HepG2 (cell line): ENCODE data around the gene VAPB. TPM values are rescaled to one million over a fixed set of nuclear protein-coding genes. Genes with fewer than 3 reads are reported as not detected.

Experiments
- CREB3 ChIP-seq: sonication (generic); formaldehyde crosslinking; IDR thresholded peaks from 2 replicates; pipeline ENCODE4 v1.5.0; 2020; ENCODE audit warnings: missing genetic modification reagents
- HINFP ChIP-seq: sonication (generic); formaldehyde crosslinking; IDR thresholded peaks from 2 replicates; pipeline ENCODE4 v1.4.0; 2020; ENCODE audit warnings: low read depth, mild to moderate bottlenecking, missing genetic modification reagents
- JDP2 ChIP-seq: sonication (generic); formaldehyde crosslinking; IDR thresholded peaks from 2 replicates; pipeline ENCODE4 v1.8.1; 2022; ENCODE audit warnings: missing genetic modification reagents, borderline replicate concordance
- KAT2B ChIP-seq: fragments of 150-350 bp; IDR thresholded peaks from 2 replicates; pipeline ENCODE4 v1.6.1; 2014; ENCODE audit warnings: low read depth, low read length, borderline replicate concordance
- KLF13 ChIP-seq: sonication (generic); formaldehyde crosslinking; IDR thresholded peaks from 2 replicates; pipeline ENCODE4 v1.4.0; 2020; ENCODE audit warnings: mild to moderate bottlenecking, missing genetic modification reagents
- KMT2A ChIP-seq: sonication (generic); formaldehyde crosslinking; IDR thresholded peaks from 2 replicates; pipeline ENCODE4 v1.4.0; 2020; ENCODE audit warnings: missing genetic modification reagents
- NBN ChIP-seq: fragments of 450-650 bp; conservative IDR thresholded peaks from 2 replicates; pipeline ENCODE4 v1.6.1; 2017
- NFRKB ChIP-seq: fragments of 450-650 bp; IDR thresholded peaks from 2 replicates; pipeline ENCODE4 v1.6.1; 2017
- SNRNP70 ChIP-seq: fragments of 200-400 bp; formaldehyde crosslinking; IDR thresholded peaks from 2 replicates; pipeline ENCODE4 v1.6.1; 2017; ENCODE audit warnings: mild to moderate bottlenecking, low read depth, low read length, moderate library complexity
- TBX2 ChIP-seq: sonication (generic); formaldehyde crosslinking; IDR thresholded peaks from 2 replicates; pipeline ENCODE4 v1.5.0; 2020; ENCODE audit warnings: missing genetic modification reagents, mild to moderate bottlenecking, borderline replicate concordance
- TFAP4 ChIP-seq: sonication (generic); IDR thresholded peaks from 2 replicates; pipeline ENCODE4 v1.6.1; 2016; ENCODE audit warnings: low read depth, borderline replicate concordance
- ZNF232 ChIP-seq: sonication (generic); formaldehyde crosslinking; IDR thresholded peaks from 2 replicates; pipeline ENCODE4 v1.4.0; 2020; ENCODE audit warnings: missing genetic modification reagents, borderline replicate concordance
- ZNF816 ChIP-seq: sonication (generic); formaldehyde crosslinking; IDR thresholded peaks from 2 replicates; pipeline ENCODE4 v1.8.0; 2022; ENCODE audit warnings: missing genetic modification reagents, mild to moderate bottlenecking, borderline replicate concordance
- polyA plus RNA-seq, 8 experiments: library from polyadenylated mRNA; depleted of rRNA in 3 of 8; stranded (reverse) in 7 of 8; unstranded in 1 of 8; fragments of >200 nt; fragmentation: Illumina TruSeq in 4 of 8; extraction: Trizol in 4 of 8; gene quantifications; 2 replicates each; pipeline versions ENCODE4 v1.2.1 to v1.2.3, GENCODE V29; 2011 to 2016; ENCODE audit warnings: low read depth in 4 of 8, missing spikeins in 1 of 8, mixed read lengths in 1 of 8; ENCODE audit not compliant: insufficient read depth in 1 of 8
- total RNA-seq, 5 experiments: library from RNA; depleted of rRNA; stranded (reverse); fragments of >200 nt; fragmentation: Illumina TruSeq; extraction: Trizol; gene quantifications; 2 replicates each; pipeline ENCODE4 v1.2.3, GENCODE V29; 2016; ENCODE audit warnings: low read depth in 1 of 5
- TF ChIP-seq, protein P1 (sequence below), 2 experiments: sonication (generic) in 1 of 2; formaldehyde crosslinking in 1 of 2; IDR thresholded peaks; 2 replicates each; pipeline versions ENCODE4 v1.4.0 to v1.6.1; 2018 to 2020; ENCODE audit warnings: missing genetic modification reagents in 2 of 2, borderline replicate concordance in 1 of 2, low read depth in 1 of 2, mild to moderate bottlenecking in 1 of 2, missing biosample characterization in 1 of 2
- TF ChIP-seq, protein P2 (sequence below): sonication (generic); formaldehyde crosslinking; IDR thresholded peaks from one replicate; pipeline ENCODE4 v1.5.1; 2020; ENCODE audit warnings: mild to moderate bottlenecking, missing genetic modification reagents; ENCODE audit errors: not compliant biosample characterization

VAPB gene
- total and polyA plus RNA-seq, 2 of the 13 experiments (the other 11 are each of a cell fraction or from before 2014, with no cell fraction given), result 18.6 to 48.5 TPM

GRCh38 chr20:58389324-58389967 lies 417 bp downstream of the VAPB start (continued):
- 0 out of 2 replicates have a peak, but pooled peaks have one; percentile 3 for TF ChIP-seq HINFP (CRISPR knock-in tag)
- 0 out of 2 replicates have a peak, but pooled peaks have one; percentile 21 for TF ChIP-seq KLF13 (CRISPR knock-in tag)
- TF ChIP-seq ZNF232 (CRISPR knock-in tag), result 0 out of 2 replicates have a peak, but pooled peaks have one; percentile 29
- no peak for TF ChIP-seq JDP2 (CRISPR knock-in tag)
- TF ChIP-seq CREB3 (CRISPR knock-in tag), result 0 out of 2 replicates have a peak, but pooled peaks have one; percentile 74
- TF ChIP-seq KMT2A, result 0 out of 2 replicates have a peak, but pooled peaks have one; percentile 2
- TF ChIP-seq, protein P1, sequence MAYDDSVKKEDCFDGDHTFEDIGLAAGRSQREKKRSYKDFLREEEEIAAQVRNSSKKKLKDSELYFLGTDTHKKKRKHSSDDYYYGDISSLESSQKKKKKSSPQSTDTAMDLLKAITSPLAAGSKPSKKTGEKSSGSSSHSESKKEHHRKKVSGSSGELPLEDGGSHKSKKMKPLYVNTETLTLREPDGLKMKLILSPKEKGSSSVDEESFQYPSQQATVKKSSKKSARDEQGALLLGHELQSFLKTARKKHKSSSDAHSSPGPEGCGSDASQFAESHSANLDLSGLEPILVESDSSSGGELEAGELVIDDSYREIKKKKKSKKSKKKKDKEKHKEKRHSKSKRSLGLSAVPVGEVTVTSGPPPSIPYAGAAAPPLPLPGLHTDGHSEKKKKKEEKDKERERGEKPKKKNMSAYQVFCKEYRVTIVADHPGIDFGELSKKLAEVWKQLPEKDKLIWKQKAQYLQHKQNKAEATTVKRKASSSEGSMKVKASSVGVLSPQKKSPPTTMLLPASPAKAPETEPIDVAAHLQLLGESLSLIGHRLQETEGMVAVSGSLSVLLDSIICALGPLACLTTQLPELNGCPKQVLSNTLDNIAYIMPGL (CRISPR knock-in tag; IDR thresholded peaks at IDR 0.05; ENCODE audit: borderline replicate concordance in 1 of 2, low read depth in 1 of 2), result peak in 1 of 2 experiments; percentile 81; a peak in 2 of 4 replicates
- TF ChIP-seq ZNF816 (CRISPR knock-in tag), result 0 out of 2 replicates have a peak, but pooled peaks have one; percentile 31
- no peak; the same call in 1 of the 2 replicates for TF ChIP-seq TBX2
- 0 out of 2 replicates have a peak, but pooled peaks have one; percentile 3 for TF ChIP-seq KAT2B
- no peak for TF ChIP-seq NFRKB
- no peak for TF ChIP-seq TFAP4
- no peak for TF ChIP-seq NBN
- no peak for TF ChIP-seq SNRNP70
- TF ChIP-seq, protein P2, sequence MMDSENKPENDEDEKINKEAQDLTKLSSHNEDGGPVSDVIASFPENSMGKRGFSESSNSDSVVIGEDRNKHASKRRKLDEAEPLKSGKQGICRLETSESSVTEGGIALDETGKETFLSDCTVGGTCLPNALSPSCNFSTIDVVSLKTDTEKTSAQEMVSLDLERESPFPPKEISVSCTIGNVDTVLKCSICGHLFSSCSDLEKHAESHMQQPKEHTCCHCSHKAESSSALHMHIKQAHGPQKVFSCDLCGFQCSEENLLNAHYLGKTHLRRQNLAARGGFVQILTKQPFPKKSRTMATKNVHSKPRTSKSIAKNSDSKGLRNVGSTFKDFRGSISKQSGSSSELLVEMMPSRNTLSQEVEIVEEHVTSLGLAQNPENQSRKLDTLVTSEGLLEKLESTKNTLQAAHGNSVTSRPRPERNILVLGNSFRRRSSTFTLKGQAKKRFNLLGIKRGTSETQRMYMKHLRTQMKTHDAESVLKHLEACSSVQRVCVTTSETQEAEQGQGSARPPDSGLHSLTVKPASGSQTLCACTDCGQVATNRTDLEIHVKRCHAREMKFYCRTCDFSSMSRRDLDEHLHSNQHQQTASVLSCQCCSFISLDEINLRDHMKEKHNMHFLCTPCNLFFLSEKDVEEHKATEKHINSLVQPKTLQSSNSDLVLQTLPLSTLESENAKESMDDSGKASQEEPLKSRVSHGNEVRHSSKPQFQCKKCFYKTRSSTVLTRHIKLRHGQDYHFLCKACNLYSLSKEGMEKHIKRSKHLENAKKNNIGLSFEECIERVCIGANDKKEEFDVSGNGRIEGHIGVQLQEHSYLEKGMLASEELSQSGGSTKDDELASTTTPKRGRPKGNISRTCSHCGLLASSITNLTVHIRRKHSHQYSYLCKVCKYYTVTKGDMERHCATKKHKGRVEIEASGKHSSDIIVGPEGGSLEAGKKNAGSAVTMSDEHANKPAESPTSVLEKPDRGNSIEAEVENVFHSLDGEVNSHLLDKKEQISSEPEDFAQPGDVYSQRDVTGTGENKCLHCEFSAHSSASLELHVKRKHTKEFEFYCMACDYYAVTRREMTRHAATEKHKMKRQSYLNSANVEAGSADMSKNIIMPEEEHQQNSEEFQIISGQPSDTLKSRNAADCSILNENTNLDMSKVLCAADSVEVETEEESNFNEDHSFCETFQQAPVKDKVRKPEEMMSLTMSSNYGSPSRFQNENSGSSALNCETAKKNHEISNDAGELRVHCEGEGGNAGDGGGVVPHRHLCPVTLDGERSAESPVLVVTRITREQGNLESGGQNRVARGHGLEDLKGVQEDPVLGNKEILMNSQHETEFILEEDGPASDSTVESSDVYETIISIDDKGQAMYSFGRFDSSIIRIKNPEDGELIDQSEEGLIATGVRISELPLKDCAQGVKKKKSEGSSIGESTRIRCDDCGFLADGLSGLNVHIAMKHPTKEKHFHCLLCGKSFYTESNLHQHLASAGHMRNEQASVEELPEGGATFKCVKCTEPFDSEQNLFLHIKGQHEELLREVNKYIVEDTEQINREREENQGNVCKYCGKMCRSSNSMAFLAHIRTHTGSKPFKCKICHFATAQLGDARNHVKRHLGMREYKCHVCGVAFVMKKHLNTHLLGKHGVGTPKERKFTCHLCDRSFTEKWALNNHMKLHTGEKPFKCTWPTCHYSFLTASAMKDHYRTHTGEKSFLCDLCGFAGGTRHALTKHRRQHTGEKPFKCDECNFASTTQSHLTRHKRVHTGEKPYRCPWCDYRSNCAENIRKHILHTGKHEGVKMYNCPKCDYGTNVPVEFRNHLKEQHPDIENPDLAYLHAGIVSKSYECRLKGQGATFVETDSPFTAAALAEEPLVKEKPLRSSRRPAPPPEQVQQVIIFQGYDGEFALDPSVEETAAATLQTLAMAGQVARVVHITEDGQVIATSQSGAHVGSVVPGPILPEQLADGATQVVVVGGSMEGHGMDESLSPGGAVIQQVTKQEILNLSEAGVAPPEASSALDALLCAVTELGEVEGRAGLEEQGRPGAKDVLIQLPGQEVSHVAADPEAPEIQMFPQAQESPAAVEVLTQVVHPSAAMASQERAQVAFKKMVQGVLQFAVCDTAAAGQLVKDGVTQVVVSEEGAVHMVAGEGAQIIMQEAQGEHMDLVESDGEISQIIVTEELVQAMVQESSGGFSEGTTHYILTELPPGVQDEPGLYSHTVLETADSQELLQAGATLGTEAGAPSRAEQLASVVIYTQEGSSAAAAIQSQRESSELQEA (CRISPR knock-in tag), result no peak
